ENCODE results near the gene CRTAP. TPM values are rescaled to one million over a fixed set of nuclear protein-coding genes. Genes with fewer than 3 reads are reported as not detected.
"Not testable (repeated sequence)": the region's sequence is repeated elsewhere in the genome, so short reads cannot be mapped to it uniquely, and the experiment has no call there.

The CRTAP gene
- total RNA-seq, 1 donor from 2014 or later: 327 TPM

DNA sequence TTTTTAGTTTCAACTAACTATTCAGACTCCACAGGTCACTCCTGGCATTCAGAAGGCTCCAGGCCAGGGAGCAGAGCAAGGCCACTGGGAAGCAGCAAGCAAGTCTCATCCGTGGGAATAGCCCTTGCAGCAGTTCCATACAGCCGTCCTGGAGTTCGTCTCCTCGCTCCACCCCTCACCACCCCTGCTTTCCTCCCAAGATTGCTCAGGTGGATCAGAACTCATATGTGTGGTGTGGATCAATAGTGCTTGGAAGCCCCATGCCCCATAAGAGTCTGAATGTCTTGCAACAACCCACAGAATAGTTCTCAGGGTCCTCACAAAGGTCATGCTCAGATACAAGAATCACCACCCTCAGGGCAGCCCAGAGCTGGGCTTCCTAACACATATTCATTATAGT, 60.3 kb downstream of the CRTAP start:
- DNase-seq (ENCODE audit: low read depth): no peak
- H3K4me3 ChIP-seq (ENCODE audit: low read depth, low read length): no peak overlapping the region
- no peaks in the 10 kb centered on the region for H3K27me3 ChIP-seq (ENCODE audit: control insufficient read depth, insufficient read depth, low read length)
- TF ChIP-seq, protein P1, sequence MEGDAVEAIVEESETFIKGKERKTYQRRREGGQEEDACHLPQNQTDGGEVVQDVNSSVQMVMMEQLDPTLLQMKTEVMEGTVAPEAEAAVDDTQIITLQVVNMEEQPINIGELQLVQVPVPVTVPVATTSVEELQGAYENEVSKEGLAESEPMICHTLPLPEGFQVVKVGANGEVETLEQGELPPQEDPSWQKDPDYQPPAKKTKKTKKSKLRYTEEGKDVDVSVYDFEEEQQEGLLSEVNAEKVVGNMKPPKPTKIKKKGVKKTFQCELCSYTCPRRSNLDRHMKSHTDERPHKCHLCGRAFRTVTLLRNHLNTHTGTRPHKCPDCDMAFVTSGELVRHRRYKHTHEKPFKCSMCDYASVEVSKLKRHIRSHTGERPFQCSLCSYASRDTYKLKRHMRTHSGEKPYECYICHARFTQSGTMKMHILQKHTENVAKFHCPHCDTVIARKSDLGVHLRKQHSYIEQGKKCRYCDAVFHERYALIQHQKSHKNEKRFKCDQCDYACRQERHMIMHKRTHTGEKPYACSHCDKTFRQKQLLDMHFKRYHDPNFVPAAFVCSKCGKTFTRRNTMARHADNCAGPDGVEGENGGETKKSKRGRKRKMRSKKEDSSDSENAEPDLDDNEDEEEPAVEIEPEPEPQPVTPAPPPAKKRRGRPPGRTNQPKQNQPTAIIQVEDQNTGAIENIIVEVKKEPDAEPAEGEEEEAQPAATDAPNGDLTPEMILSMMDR (IDR thresholded peaks at IDR 0.05; ENCODE audit: insufficient read depth, low read length, poor library complexity, severe bottlenecking): no peak
- H3K36me3 ChIP-seq (ENCODE audit: control insufficient read depth, insufficient read depth, low read length): no peaks in the 10 kb centered on the region

DNA sequence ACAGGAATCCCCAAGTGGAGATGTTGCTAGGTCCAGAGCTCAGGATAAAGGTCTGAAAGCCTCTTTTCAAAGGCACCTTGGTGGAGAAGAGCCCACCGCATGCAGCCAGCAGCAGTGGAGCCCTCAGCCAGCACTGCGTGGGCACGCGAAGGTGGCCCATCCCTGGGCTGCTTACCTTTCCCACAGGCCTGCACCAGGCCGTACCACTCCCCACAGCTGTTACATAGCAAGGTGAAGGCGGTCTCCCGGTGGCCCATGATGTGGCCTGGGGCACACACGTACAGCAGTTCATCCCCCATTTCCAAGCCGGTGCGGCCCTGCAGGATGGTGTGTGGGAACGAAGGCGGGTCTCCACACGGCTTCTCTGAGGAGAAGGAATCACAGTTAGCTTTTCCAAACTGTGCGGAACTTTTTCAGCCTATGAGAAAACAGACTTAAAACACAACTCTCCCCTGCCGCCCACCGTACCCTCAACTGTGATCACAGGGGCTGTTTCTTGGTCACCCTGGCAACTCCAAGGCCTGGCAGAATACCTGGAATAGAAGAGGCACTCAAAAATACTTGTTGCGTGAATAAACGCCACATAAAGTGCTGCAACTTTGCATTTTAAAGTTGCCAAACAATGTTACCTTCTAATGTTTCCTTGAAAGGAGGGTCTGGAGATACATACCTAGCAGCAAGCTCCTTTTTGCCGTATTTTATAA, 61.0 kb downstream of the CRTAP start:
- no peak overlapping the region for H3K4me3 ChIP-seq (ENCODE audit: low read depth, low read length)
- H3K36me3 ChIP-seq (ENCODE audit: control insufficient read depth, insufficient read depth, low read length): no peaks in the 10 kb centered on the region
- TF ChIP-seq, protein P1 (IDR thresholded peaks at IDR 0.05; ENCODE audit: insufficient read depth, low read length, poor library complexity, severe bottlenecking): no peak
- no peak for DNase-seq (ENCODE audit: low read depth)
- H3K27me3 ChIP-seq (ENCODE audit: control insufficient read depth, insufficient read depth, low read length): no peaks in the 10 kb centered on the region

DNA sequence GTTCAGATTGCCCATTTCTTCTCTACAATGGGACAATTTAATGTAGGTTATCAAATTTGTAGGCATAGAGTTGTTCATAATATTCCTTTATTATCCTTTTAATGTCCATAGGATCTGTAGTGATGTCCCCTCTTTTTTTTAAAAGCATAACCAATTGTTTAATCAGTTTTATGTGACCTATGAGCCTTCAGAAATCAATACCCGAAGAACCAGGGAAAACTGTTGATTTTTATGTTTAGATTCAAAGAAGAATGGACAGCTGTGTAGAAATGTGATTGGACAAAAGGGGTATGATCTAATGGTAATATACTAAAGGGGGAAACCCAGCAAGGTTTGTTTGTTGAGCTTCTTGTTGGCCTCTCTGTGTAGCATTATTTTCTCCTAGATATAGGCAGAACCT, 65.3 kb downstream of the CRTAP start:
- no peak for DNase-seq (ENCODE audit: low read depth)
- TF ChIP-seq, protein P1 (IDR thresholded peaks at IDR 0.05; ENCODE audit: insufficient read depth, low read length, poor library complexity, severe bottlenecking): no peak
- Histone ChIP-seq H3K27me3 (ENCODE audit: control insufficient read depth, insufficient read depth, low read length) (no peaks in the 10 kb centered on the region), H3K36me3 (ENCODE audit: control insufficient read depth, insufficient read depth, low read length) (no peaks in the 10 kb centered on the region), H3K4me3 (ENCODE audit: low read depth, low read length) (no peak overlapping the region)

DNA sequence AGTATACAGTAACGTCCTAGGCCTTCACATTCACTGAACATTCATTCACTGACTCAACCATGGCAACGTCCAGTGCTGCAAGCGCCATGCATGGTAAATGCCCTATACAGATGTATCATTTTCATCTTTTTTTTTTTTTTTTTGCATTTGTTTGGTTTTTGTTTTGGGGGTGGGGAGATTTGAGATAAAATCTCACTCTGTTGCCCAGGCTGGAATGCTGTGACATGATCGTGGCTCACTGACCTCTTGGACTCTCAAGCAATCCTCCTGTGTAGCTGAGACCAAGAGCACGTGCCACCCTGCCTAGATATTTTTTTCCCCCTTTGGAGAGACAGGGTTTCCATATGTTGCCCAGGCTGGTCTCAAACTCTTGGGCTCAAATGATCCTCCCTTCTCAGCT, 67.4 kb downstream of the CRTAP start:
- H3K4me3 ChIP-seq (ENCODE audit: low read depth, low read length): no peak overlapping the region
- H3K36me3 ChIP-seq (ENCODE audit: control insufficient read depth, insufficient read depth, low read length): no peaks in the 10 kb centered on the region
- H3K27me3 ChIP-seq (ENCODE audit: control insufficient read depth, insufficient read depth, low read length): no peaks in the 10 kb centered on the region
- TF ChIP-seq, protein P1 (IDR thresholded peaks at IDR 0.05; ENCODE audit: insufficient read depth, low read length, poor library complexity, severe bottlenecking): no peak
- no peak for DNase-seq (ENCODE audit: low read depth)

DNA sequence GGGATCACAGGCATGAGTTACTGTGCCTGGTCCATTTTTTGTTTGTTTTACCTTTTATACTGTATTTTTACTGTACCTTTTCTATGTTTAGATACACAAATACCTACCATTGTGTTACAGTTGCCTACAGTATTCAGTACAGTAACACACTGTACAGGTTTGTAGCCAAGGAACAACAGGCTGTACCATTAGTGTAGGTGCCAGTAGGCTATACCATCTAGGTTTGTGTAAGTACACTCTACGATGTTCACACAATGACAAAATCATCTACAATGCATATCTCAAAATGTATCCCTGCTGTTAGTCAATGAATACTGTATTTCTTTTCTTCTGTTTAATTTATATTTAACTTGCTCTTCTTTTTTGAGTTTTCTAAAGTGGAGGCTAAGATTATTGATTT, 67.8 kb downstream of the CRTAP start:
- H3K27me3 ChIP-seq (ENCODE audit: control insufficient read depth, insufficient read depth, low read length); H3K36me3 ChIP-seq (ENCODE audit: control insufficient read depth, insufficient read depth, low read length); H3K4me3 ChIP-seq (ENCODE audit: low read depth, low read length); DNase-seq (ENCODE audit: low read depth): not testable (repeated sequence)

DNA sequence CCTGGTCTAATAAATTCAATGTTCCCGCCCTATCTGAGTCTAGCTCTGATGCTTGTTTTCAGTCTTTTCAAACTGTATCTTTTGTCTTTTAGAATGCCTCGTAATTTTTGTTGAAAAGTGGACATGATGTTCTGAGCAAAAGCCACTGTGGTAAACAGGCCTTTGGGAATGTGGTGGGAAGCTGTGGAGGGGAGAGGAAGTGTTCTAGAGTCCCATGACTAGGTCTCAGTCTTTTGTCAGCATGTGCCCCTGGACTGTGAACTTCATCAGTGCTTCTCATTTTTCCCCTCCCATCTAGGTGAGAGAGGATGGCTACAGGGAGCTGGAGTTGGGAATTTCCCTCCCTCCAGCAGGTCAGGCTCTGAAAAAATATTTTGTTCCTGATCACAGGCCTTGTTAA, 71.0 kb downstream of the CRTAP start:
- Histone ChIP-seq H3K36me3 (ENCODE audit: control insufficient read depth, insufficient read depth, low read length) (no peaks in the 10 kb centered on the region), H3K27me3 (ENCODE audit: control insufficient read depth, insufficient read depth, low read length) (no peaks in the 10 kb centered on the region), H3K4me3 (ENCODE audit: low read depth, low read length) (no peak overlapping the region)
- no peak for DNase-seq (ENCODE audit: low read depth)
- TF ChIP-seq, protein P1 (IDR thresholded peaks at IDR 0.05; ENCODE audit: insufficient read depth, low read length, poor library complexity, severe bottlenecking): no peak
